Mesothelial cell of epicardium (in vitro differentiated cells): ENCODE data around the gene SCN1B. TPM values are rescaled to one million over a fixed set of nuclear protein-coding genes. Genes with fewer than 3 reads are reported as not detected.

Source experiments
- DNase-seq, 2 experiments: peaks; one replicate each; pipeline ENCODE4 v3.0.0; 2021; ENCODE audit warnings: low spot score in 2 of 2; ENCODE audit not compliant: unreplicated experiment in 2 of 2
- H3K27ac Mint-ChIP-seq: 2 replicates; pipeline ENCODE4 v1.8.0; 2021; ENCODE audit warnings: mixed read lengths
- H3K27me3 Mint-ChIP-seq: 2 replicates; pipeline ENCODE4 v1.8.0; 2021; ENCODE audit warnings: low read depth, mixed read lengths
- H3K36me3 Mint-ChIP-seq: 2 replicates; pipeline ENCODE4 v1.8.0; 2021; ENCODE audit warnings: mixed read lengths
- H3K4me1 Mint-ChIP-seq: 2 replicates; pipeline ENCODE4 v1.8.0; 2021; ENCODE audit warnings: mixed read lengths
- H3K4me3 Mint-ChIP-seq: 2 replicates; pipeline ENCODE4 v1.8.0; 2021; ENCODE audit warnings: mild to moderate bottlenecking, moderate library complexity, mixed read lengths
- H3K9me3 Mint-ChIP-seq: 2 replicates; pipeline ENCODE4 v1.8.0; 2021; ENCODE audit warnings: mixed read lengths
- total RNA-seq: library from RNA; stranded (reverse); gene quantifications from 3 replicates; pipeline ENCODE4 v1.2.1, GENCODE V29; 2021
- TF ChIP-seq, protein P1 (sequence below): fragments of 200-600 bp; sonication (generic); IDR thresholded peaks from one replicate; pipeline ENCODE4 v1.5.0; 2021; ENCODE audit warnings: antibody characterized with exemption; ENCODE audit not compliant: unreplicated experiment

SCN1B gene
- total RNA-seq, 1 donor from 2014 or later, result 2.8 TPM

DNA sequence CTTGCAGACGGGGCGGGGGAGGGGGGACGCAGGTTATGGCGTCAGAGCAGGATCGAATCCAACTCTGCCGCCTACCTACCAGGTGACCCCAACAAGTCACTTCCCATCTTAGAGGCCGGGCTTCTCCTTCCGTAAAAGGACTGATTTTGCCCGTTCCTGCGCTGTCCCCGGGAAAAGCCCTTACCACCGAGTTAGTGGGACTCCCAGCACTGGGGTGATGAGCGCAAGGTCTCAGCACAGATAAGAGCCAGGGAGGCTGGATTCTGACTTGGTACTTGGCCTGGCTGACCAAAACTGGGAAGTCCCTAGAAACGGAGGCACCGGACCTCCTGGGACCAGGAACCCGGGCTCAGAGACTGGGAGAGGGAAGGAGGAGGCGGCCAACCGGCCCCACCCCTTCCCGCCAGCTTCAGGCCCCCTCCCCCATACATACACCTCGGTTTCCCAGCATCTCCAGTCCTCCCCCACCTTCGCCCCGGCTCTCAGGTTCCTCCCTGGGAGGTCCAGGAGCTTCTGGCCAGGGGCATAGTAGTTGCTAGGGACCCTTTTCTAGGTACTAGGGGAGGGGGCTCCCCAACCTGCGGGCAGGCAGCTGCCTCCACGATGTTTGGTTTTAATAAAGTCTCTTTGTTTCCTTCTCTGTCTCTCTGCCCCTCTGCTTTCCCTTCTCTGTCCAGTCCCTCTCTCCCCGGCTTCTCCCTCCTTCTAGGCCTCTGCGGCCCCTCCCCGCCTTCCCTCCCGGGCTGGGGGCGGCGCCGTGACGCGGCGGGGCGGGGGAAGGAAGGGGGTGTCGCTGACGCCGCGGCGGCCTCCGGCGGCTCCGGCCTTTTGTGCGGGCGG is 30.6 kb upstream of the SCN1B start, which contains the start of gene GRAMD1A:
GRAMD1A (plus strand) TSS at position 826 of the 840 bp plus-strand sequence. CDS start 156 bp downstream, outside the sequence.
- H3K9me3 Mint-ChIP-seq, result no peaks in the 10 kb centered on the region
- TF ChIP-seq, protein P1, sequence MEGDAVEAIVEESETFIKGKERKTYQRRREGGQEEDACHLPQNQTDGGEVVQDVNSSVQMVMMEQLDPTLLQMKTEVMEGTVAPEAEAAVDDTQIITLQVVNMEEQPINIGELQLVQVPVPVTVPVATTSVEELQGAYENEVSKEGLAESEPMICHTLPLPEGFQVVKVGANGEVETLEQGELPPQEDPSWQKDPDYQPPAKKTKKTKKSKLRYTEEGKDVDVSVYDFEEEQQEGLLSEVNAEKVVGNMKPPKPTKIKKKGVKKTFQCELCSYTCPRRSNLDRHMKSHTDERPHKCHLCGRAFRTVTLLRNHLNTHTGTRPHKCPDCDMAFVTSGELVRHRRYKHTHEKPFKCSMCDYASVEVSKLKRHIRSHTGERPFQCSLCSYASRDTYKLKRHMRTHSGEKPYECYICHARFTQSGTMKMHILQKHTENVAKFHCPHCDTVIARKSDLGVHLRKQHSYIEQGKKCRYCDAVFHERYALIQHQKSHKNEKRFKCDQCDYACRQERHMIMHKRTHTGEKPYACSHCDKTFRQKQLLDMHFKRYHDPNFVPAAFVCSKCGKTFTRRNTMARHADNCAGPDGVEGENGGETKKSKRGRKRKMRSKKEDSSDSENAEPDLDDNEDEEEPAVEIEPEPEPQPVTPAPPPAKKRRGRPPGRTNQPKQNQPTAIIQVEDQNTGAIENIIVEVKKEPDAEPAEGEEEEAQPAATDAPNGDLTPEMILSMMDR, result no peak
- no peaks in the 10 kb centered on the region for H3K27me3 Mint-ChIP-seq
- H3K27ac Mint-ChIP-seq, result peak within 1 kb of the TSS; percentile 97
- no peaks in the 10 kb centered on the region for H3K36me3 Mint-ChIP-seq
- H3K4me1 Mint-ChIP-seq, result peaks cover 48% of the 10 kb centered on the region
- H3K4me3 Mint-ChIP-seq, result peak within 1 kb of the TSS; percentile 94
- peak; percentile 75 to 84 for DNase-seq

DNA sequence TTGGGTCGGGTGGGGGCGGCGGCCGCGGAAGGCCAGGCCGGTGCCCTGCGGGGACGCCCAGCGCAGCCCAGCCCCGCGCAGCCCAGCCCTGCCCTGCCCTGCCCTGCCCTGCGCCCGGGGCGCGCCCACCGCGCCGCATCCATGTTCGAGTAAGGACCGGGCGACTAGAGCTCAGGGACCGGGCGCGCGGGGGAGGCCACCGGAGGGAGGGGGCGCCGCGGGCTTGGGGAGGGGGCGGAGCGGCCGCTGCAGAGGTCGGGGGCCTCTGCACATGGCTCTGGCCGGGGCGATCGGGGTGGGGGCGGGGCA is 30.0 kb upstream of the SCN1B start:
- H3K9me3 Mint-ChIP-seq, result no peaks in the 10 kb centered on the region
- H3K27me3 Mint-ChIP-seq, result no peaks in the 10 kb centered on the region
- no peaks in the 10 kb centered on the region for H3K36me3 Mint-ChIP-seq
- H3K4me1 Mint-ChIP-seq, result peaks cover 48% of the 10 kb centered on the region
- DNase-seq, result no peak
- H3K27ac Mint-ChIP-seq, result no peak overlapping the region
- TF ChIP-seq, protein P1, result no peak
- H3K4me3 Mint-ChIP-seq, result no peak overlapping the region

DNA sequence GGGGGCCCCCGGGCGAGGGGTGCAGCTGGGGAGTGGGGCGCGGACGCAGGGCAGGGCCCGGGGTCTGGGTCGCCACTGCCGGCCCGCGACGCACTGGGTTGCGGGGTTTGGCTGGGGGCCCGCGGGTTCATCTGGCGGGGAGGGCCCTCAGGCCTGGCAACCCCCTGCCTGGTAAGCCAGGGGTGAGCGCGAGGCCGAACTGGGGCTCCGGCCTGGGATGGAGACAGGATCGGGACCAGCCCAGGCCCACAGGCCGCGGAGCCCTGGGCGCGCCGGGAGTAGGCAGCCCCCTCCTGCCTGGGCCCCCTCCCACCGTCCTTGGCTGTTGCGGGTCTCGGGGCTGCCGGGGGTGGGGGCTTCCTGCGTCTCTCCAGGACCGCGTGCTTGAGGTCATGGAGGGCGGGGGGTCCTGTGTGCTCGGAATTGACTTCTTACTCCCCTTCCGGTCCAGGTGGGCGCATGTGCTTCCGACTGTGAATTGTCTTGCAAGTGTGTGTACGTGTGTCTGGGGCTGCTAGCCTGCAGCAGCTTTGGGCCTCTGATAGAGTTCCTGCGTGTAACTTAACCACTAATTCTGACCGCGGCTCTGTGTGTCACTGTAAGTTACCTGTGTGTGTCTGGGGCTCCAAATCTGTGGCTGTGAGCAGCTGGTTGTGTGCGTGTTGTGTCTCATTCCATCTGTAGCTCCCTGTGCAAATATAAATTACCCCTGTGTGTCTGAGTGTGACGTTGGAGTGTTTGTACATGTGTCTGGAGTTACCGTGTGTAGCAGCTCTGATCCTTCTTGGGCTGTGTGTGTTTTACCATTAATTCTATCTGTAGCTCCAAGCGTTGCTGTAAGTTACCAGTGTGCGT is 29.4 kb upstream of the SCN1B start:
- peak overlapping the region; percentile 94 for H3K4me3 Mint-ChIP-seq

DNA sequence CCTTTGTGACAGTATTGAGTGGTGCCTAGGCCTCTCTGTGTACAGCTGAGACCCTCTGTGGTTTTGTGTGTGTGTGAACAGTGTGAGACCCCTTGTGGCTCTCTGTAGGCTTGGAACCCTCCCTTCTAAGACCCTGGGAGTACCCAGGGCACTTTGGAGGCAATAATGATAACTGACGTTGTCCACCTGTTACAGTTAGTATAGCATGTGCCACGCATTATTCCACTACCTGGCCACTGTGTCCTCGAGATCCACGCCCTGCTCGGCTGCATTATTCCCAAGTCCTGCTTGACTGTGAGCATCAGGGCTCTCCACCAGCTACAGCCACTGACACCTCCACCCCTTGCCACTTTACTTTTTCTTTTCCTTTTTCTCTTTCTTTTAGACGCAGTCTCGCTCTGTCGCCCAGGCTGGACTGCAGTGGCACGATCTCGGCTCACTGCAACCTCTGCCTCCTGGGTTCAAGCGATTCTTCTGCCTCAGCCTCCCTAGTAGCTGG is 28.2 kb upstream of the SCN1B start:
- peaks cover 7% of the 10 kb centered on the region for H3K36me3 Mint-ChIP-seq
- peak overlapping the region; percentile 97 for H3K27ac Mint-ChIP-seq
- no peaks in the 10 kb centered on the region for H3K9me3 Mint-ChIP-seq
- TF ChIP-seq, protein P1, result no peak
- no peaks in the 10 kb centered on the region for H3K27me3 Mint-ChIP-seq
- H3K4me3 Mint-ChIP-seq, result peak overlapping the region; percentile 94
- no peak for DNase-seq
- H3K4me1 Mint-ChIP-seq, result peaks cover 56% of the 10 kb centered on the region

More for the DNA sequence above, 29.4 kb upstream of the SCN1B start:
- TF ChIP-seq, protein P1, result no peak
- Mint-ChIP-seq H3K9me3 (no peaks in the 10 kb centered on the region), H3K27ac (peak overlapping the region; percentile 97), H3K36me3 (no peaks in the 10 kb centered on the region), H3K27me3 (no peaks in the 10 kb centered on the region), H3K4me1 (peaks cover 52% of the 10 kb centered on the region)
- no peak for DNase-seq

DNA sequence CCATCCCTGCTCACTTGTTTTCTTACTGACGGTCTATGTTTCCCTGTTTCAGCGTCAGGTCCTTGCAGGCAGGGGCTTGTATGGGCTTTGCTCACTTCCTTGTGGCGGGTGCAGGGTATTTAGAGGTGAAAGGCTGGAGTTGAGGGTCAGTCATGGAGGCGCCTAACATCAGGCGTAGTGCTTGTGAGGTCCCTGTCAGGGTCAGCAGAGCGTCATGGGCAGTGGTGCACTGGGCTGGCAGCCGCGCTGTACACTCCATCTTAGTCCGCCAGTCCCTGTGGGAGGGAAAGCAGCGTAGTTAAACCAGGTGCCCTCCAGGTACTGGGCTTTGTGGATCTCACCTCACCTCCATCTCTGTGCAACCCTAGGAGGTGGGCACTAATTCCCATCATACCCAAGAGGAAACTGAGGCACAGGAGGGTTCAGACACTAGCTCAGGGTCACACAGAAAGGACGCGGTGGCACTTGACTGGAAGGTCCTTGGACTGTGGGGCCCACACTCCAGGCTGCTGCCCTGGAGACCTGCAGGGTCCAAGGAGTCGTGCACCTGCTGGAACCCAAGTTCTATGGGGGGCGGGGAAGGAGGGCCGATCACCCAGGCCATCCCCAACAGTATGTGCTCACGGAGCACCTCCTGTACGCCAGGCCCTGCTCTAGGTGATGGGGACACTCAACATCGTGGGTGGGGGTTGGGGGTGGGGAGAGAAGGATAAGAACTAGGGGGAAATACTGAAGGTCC is 25.6 kb upstream of the SCN1B start:
- Mint-ChIP-seq H3K27ac (no peak overlapping the region), H3K4me3 (no peak overlapping the region), H3K4me1 (peaks cover 39% of the 10 kb centered on the region), H3K27me3 (no peaks in the 10 kb centered on the region), H3K36me3 (peaks cover 7% of the 10 kb centered on the region), H3K9me3 (no peaks in the 10 kb centered on the region)
- no peak for DNase-seq
- TF ChIP-seq, protein P1, result no peak
